HG02678 (cell line): Measurements from ENCODE around the gene SELENOS.
A peak's percentile ranks its signal among the peaks of the same experiment; 100 is the strongest.

Experiments used
- ATAC-seq: cut with Tn5 transposase; IDR thresholded peaks from one replicate; pipeline ENCODE4 v1.9.1; 2021; ENCODE audit warnings: mild to moderate bottlenecking, moderate library complexity; ENCODE audit not compliant: unreplicated experiment

The SELENOS gene

DNA sequence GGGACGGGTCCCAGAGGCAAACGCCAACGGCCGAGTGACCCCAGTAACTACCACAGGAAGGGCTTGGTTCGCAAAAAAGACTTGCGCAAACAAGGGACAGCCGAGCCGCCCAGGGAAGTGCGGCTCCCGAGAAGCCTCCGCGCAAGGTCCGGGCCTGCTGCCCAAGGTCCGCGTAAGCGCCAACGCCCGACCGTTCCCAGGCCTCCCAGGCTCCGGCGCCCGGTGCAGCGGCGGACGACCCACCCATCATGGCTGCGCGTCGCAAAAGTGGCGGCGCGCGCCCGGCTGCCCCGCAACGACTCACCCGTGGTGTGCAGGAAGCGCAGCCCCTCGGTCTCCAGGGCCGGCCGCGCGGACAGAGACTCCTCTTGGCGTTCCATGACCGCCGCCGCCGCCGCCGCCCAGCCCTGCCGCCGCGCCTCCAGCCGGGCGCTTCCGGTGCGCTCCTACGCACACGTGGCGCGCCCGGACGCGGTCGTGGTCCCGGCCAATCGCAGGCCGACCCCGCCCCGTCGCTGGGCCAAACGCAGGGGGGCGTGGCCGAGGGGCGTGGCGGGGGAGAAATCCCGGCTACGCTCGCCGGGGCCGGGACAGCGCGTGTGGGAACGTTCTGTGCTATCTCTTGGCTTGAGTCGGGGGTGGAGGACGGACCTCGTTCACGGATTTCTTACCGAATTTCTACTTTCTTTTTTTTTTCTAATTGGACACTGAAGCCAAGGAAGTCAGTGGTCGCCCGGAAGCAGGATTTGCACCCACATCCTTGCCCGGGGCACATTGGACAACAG lies at the start of gene SELENOS:
SELENOS (minus strand) TSS at position 448 of the 785 bp plus-strand sequence; CDS start at position 380, 68 bp downstream.
- ATAC-seq: peak; percentile 90

- no peak for ATAC-seq
Measured at GRCh38 chr15:101326462-101327146, 49.3 kb upstream of the SELENOS start.

DNA sequence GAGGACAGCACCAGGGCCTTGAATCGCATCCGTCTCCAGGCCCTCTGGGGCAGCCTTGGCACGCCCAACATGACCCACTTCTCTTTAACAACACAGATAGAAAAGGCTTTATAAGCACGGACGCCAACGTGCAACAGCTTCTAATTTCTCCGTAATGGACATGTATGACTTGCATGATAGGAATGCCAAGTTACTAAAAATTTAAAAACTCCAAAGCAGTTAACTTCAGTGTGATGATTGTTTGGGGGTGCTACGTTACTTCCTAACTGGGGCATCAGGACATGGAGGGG lies 48.7 kb upstream of the SELENOS start:
- no peak for ATAC-seq

DNA sequence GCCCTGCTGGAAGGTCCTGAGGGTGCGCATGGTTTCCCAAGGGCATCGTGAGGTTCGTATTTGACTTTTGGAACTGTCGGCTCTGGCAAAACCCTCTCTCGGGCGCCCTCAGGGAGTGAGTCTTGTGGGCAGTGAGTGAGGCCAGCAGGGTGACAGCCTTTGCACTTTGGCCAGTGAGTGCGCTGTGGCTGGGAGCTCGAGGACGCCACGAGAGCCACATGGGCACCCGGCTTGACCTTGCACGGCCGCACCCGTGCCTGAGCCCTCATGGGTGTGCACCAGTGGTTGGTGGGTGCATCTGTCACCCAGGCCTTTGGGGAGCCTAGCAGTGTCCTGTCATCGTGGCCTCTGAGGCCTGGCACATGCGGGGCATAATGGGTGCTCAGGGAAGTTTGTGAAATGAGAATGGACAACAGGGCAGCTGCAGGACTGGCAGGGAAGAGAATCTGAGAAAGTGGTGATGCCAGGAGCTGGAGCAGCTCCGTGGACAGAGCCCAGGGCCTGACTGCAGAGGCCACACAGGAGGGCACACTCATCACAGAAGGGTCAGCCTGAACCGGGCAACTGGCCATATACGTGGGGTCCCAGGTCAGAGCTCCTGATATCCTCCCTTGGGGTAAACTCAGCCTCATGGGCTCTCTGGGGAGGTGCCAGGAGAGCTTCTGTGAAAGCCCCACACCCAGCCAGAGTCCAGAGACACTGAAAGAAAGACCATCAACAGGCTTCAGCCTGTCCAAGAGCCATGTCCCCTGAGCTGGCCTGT lies 48.2 kb upstream of the SELENOS start:
- no peak for ATAC-seq

DNA sequence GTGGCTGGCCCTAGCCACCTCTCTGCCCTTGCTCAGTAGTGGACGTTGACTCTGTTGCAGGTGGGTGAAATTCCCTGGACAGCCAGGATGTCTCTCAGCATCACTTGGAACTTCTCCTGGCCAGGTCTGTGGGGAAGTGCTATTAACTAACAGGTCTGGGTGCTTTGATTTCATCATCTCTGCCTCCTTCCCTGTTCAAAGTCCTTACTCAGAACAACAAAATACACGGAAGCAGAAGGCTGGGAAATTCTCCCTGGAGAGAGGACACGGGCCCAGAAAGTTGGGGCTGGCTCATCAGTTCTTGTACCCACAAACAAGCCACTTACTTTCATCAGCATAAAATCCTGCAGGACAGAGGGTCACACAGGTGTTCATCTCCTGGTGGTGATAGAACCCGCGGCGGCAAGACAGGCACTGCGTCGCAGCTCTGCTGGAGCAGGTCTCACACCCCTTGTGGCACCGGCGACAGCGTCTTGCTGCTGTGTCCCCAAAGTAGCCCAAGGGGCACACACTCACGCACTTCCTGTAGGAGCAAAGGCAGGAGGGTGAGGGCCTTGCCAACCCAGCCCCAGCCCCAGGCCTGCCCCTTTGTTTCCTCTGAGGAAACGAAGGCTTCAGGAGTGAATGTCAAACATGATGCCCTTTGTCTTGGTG lies 47.4 kb upstream of the SELENOS start:
- no peak for ATAC-seq

- ATAC-seq: no peak
Measured at GRCh38 chr15:101323793-101324523, 46.7 kb upstream of the SELENOS start.

DNA sequence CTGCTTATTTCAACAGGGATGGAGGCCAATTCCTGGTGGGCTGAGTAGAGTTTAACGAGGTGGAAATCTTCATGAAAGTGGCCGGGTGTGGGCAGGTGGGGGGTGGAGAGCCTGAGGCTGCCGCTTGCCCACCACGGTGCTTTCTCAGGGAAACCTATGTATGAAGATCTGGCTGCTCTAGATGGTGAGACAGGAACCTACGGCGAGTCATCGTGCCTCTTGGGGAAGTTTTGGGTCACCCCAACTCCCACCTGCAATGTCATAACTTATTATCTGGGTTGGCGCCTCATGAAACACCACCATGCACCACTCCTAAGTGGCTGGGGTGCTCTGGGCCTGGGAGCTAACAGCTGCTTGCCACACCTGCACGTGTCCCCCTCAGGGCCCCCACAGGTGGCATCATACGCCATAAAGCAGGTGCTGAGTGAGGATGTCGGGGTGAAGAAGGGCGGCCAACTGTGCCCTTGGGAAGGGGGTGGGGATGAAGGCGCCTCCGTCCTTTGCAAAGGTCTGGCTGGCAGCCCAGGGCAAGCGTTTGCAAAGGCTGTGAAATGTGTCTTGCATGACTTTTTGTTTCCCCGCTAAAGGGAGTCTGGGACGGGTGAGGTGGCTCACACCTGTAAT lies 45.7 kb upstream of the SELENOS start:
- no peak for ATAC-seq

DNA sequence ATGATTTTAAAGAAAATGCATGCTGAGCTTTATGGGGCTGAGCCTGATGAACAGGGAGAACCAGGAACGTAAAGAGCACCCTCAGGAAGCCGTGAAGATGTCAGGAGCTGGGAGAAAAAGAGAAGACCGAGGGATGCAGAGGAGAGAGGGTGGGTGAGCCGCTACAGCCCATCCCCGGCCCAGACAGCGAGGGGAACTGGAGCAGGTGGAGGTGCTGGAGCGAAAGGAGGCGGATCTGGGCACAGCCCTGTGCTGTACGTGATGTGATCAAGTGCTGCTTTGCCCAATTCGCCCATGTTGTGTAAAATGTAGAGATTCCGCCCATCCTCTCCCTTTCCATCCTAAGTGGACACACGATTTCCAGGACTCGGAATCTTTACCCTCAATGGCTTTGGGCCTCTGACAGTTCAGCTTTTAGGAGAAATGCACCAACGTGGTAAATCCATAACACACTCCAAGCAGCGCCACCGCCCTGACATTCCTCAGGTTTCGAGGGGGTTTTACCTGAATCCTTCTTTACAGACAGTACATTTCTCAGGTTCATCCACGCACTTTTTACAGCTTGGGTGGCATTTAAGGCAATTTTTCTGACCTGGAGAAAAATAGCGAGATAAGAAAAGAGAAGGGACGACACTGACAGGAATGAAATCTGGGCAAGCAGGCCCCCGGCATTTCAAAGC lies 44.9 kb upstream of the SELENOS start:
- ATAC-seq: no peak

GRCh38 chr15:101320501-101321052 lies 43.3 kb upstream of the SELENOS start:
- ATAC-seq: peak; percentile 76

GRCh38 chr15:101318839-101319238 lies 41.6 kb upstream of the SELENOS start:
- no peak for ATAC-seq

DNA sequence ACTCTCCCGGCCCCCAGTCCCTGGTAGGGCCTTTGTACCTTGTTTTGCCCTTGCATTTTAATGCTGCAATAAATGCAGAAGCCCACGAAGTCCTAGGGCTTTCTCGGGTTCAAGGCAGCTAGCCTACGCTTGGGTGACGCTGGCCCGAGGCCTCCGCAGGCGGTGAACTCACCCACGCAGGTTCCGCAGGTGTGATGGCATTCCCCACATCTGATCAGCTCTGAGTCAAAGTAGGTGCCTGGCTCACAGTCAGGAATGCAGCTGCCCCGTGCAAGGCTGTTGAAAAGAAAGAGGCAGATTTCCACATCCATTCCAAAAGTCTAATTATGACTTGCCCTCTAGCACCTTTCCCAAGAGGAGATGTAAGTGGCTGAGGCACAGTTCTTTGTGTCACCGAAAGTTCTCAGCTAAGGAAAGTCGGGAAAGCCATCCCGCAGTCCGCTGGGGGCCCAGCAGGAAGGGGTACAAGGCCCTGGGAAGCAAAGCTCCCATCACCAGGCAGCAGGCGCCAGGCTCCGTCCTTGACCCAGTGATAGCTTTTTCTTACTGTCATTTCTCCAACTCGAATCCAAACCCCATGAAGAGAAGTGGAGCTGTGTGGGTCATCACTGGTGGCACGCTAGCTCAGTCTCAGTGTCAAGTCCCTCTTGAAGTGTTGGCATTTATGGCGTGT lies 41.0 kb upstream of the SELENOS start:
- no peak for ATAC-seq

DNA sequence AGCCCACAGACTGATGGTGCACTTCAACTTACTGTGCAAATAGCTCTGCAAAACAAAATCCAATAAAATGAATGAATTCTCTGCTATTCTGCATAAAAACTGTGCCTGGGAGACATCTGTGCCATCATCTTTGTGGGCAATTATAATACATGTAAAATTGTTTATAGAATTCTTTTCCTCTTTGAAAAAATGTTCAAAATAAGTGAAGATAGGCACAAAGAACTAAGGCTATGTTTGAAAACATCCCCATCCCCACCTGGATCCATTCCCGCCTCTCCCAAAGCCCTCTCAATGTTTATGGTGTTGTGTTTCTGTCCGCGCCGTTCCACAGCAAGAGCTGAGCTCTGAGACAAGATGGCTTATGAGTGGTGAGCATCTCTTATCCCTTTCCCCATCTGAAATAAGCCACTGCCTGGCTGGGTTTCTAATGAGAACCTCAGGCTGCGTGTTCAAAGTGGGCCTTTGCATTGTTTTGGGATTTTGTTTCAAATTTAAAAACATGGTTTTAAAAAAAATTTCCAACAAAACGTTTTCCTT lies 40.1 kb upstream of the SELENOS start:
- no peak for ATAC-seq

- no peak for ATAC-seq
Measured at GRCh38 chr15:101316529-101316928, 39.2 kb upstream of the SELENOS start.

DNA sequence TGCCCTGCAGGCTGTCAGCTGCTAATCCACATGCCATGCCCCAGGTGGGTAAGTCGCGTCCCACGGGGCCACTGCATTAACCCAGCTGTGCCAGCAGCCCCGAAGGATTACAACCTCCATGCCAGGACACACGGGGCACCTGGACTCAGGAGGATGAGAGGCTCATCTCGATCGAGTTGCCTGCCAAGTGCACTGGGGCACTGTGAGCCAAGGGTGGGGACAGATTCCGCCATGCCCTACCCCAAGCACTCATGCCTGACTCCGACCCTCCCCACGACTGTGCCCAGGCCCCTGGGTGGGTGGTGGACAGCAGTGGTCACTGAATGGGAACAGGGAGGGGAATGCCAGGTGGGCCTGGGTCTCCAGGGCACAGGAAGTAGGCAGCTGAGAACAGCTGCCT lies 38.5 kb upstream of the SELENOS start:
- no peak for ATAC-seq

DNA sequence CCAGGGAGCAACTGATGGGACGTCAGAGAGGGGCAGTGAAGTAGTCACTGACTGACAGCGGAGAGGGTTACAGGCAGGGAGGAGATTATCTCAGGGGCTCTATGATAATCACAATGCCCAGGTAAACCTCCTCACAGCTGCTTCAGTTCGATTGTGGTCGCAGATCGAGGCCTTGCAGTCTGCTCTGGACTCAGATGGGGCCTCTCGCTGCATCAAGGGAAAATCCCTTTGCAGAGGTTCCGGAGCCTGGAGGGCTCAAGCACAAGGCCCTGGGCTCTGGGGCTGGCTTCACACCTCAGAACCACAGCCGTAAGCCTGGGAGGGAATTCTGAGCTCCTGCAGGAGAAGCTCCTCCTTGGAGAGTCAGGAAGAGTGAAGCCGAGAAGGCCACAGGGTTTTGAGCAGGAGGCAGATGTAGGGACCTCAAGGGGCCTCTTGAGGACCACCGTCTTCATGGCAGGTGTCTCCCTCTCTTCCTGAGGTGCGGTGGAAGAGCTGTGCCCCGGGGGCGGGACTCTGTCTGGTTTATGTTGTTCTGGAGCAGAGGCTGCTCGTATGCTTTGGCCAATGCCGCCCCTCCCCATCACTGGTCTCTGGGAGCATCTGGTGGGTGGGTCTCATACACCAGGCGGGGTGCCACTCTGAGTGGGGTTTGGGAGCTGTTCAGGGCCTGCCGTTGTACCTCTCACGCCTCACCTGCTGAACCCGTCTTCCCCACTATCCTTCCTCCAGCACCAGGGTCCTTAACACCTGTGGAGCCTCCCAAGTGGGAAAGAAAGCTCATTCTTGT lies 37.2 kb upstream of the SELENOS start:
- ATAC-seq: no peak

- ATAC-seq: no peak
Measured at GRCh38 chr15:101313041-101313761, 35.9 kb upstream of the SELENOS start.

- ATAC-seq: no peak
Measured at GRCh38 chr15:101310508-101310907, 33.2 kb upstream of the SELENOS start.
